HEK293 (cell line): ENCODE results near the gene CENPS.

Experiments
- CTCF ChIA-PET: fragments of 350-600 bp; formaldehyde crosslinking; extraction: SDS; loops from one replicate; lab custom pipeline; 2021; ENCODE audit warnings: antibody characterized with exemption; lab: Yijun Ruan, JAX
- POLR2A ChIA-PET: fragments of 300-600 bp; formaldehyde crosslinking; extraction: SDS; loops from one replicate; lab custom pipeline; 2020; ENCODE audit warnings: antibody characterized with exemption, inconsistent platforms; lab: Yijun Ruan, JAX
- H3K27ac ChIP-seq: fragments of 200-500 bp; sonication (Bioruptor generic); 2 replicates; pipeline ENCODE4 v1.5.1; 2014; ENCODE audit warnings: low read depth, low read length, control low read depth, inconsistent platforms; ENCODE audit errors: extremely low read depth
- H3K36me3 ChIP-seq, 2 experiments: fragments of 200-500 bp in 1 of 2; sonication (Bioruptor generic) in 1 of 2; 1 replicate in 1 of 2; 2 replicates in 1 of 2; pipeline ENCODE4 v1.5.1; 2014 to 2017; ENCODE audit warnings: inconsistent platforms in 2 of 2, low read length in 2 of 2; ENCODE audit not compliant: control insufficient read depth in 2 of 2, insufficient read depth in 1 of 2
- H3K4me1 ChIP-seq: fragments of 200-500 bp; sonication (Bioruptor generic); 2 replicates; pipeline ENCODE4 v1.5.1; 2014; ENCODE audit warnings: mild to moderate bottlenecking, low read length, inconsistent platforms; ENCODE audit not compliant: control insufficient read depth, insufficient read depth
- H3K4me3 ChIP-seq: 2 replicates; pipeline ENCODE4 v1.5.1; 2011; ENCODE audit warnings: low read depth, mild to moderate bottlenecking, control low read depth, low read length, moderate library complexity
- H3K9me3 ChIP-seq: fragments of 200-500 bp; sonication (Bioruptor generic); 2 replicates; pipeline ENCODE4 v1.5.1; 2014; ENCODE audit warnings: low read depth, low read length, inconsistent platforms; ENCODE audit not compliant: control insufficient read depth, insufficient read depth
- BCL11B ChIP-seq: fragments of 450-650 bp; formaldehyde crosslinking; IDR thresholded peaks from 2 replicates; pipeline ENCODE4 v1.5.1; 2016; ENCODE audit warnings: low read depth, missing biosample characterization, missing genetic modification characterization
- HOXD13 ChIP-seq: sonication (generic); formaldehyde crosslinking; IDR thresholded peaks from 2 replicates; pipeline ENCODE4 v1.8.0; 2022; ENCODE audit warnings: missing genetic modification reagents, borderline replicate concordance
- OSR2 ChIP-seq: fragments of 450-650 bp; formaldehyde crosslinking; IDR thresholded peaks from 2 replicates; pipeline ENCODE4 v1.5.1; 2016; ENCODE audit warnings: missing biosample characterization, missing genetic modification characterization
- OVOL3 ChIP-seq: fragments of 450-650 bp; formaldehyde crosslinking; IDR thresholded peaks from 2 replicates; pipeline ENCODE4 v1.5.1; 2016; ENCODE audit warnings: missing biosample characterization, missing genetic modification characterization
- SALL2 ChIP-seq: fragments of 450-650 bp; formaldehyde crosslinking; IDR thresholded peaks from 2 replicates; pipeline ENCODE4 v1.5.0; 2017; ENCODE audit warnings: missing biosample characterization, mild to moderate bottlenecking, missing genetic modification characterization, borderline replicate concordance
- SCRT2 ChIP-seq: fragments of 450-650 bp; formaldehyde crosslinking; IDR thresholded peaks from 2 replicates; pipeline ENCODE4 v1.5.1; 2016; ENCODE audit warnings: missing biosample characterization, missing genetic modification characterization
- ZBTB11 ChIP-seq: fragments of 450-650 bp; formaldehyde crosslinking; conservative IDR thresholded peaks from 2 replicates; pipeline ENCODE4 v1.5.1; 2016; ENCODE audit warnings: low read depth, missing biosample characterization, missing genetic modification characterization
- ZBTB17 ChIP-seq: fragments of 450-650 bp; formaldehyde crosslinking; IDR thresholded peaks from 2 replicates; pipeline ENCODE4 v1.5.1; 2016; ENCODE audit warnings: missing biosample characterization, missing genetic modification characterization
- ZBTB7A ChIP-seq: fragments of 450-650 bp; formaldehyde crosslinking; IDR thresholded peaks from 2 replicates; pipeline ENCODE4 v1.5.1; 2016; ENCODE audit warnings: low read depth, missing biosample characterization, missing genetic modification characterization
- ZNF146 ChIP-seq: fragments of 450-650 bp; formaldehyde crosslinking; IDR thresholded peaks from 2 replicates; pipeline ENCODE4 v1.5.1; 2016; ENCODE audit warnings: missing biosample characterization, missing genetic modification characterization
- ZNF2 ChIP-seq: fragments of 450-650 bp; formaldehyde crosslinking; IDR thresholded peaks from 2 replicates; pipeline ENCODE4 v1.5.1; 2016; ENCODE audit warnings: missing biosample characterization, missing genetic modification characterization
- ZNF221 ChIP-seq: fragments of 450-650 bp; formaldehyde crosslinking; IDR thresholded peaks from 2 replicates; pipeline ENCODE4 v1.5.1; 2017; ENCODE audit warnings: missing biosample characterization, missing genetic modification characterization, borderline replicate concordance
- ZNF223 ChIP-seq: fragments of 450-650 bp; formaldehyde crosslinking; IDR thresholded peaks from 2 replicates; pipeline ENCODE4 v1.5.1; 2016; ENCODE audit warnings: missing biosample characterization, missing genetic modification characterization
- ZNF24 ChIP-seq: fragments of 450-650 bp; formaldehyde crosslinking; IDR thresholded peaks from 2 replicates; pipeline ENCODE4 v1.5.1; 2016; ENCODE audit warnings: missing biosample characterization, missing genetic modification characterization
- ZNF274 ChIP-seq, 2 experiments: fragments of 200-500 bp in 1 of 2; fragments of 450-650 bp in 1 of 2; sonication (Bioruptor generic) in 1 of 2; formaldehyde crosslinking in 1 of 2; IDR thresholded peaks; 2 replicates each; pipeline versions ENCODE4 v1.5.1 to v1.6.1; 2014 to 2016; ENCODE audit warnings: borderline replicate concordance in 1 of 2, inconsistent platforms in 1 of 2, low read length in 1 of 2, missing biosample characterization in 1 of 2, missing genetic modification characterization in 1 of 2
- ZNF391 ChIP-seq: fragments of 450-650 bp; formaldehyde crosslinking; IDR thresholded peaks from 2 replicates; pipeline ENCODE4 v1.5.1; 2016; ENCODE audit warnings: low read depth, missing biosample characterization, missing genetic modification characterization, borderline replicate concordance
- ZNF549 ChIP-seq: fragments of 450-650 bp; IDR thresholded peaks from 2 replicates; pipeline ENCODE4 v1.5.1; 2018; ENCODE audit warnings: missing biosample characterization, missing genetic modification characterization, mild to moderate bottlenecking, inconsistent platforms, moderate library complexity
- ZNF560 ChIP-seq: fragments of 450-650 bp; formaldehyde crosslinking; IDR thresholded peaks from 2 replicates; pipeline ENCODE4 v1.5.1; 2017; ENCODE audit warnings: missing biosample characterization, missing genetic modification characterization, borderline replicate concordance
- ZNF571 ChIP-seq: fragments of 450-650 bp; formaldehyde crosslinking; IDR thresholded peaks from 2 replicates; pipeline ENCODE4 v1.5.0; 2017; ENCODE audit warnings: missing biosample characterization, missing genetic modification characterization
- ZNF585B ChIP-seq: fragments of 450-650 bp; formaldehyde crosslinking; IDR thresholded peaks from 2 replicates; pipeline ENCODE4 v1.5.1; 2016; ENCODE audit warnings: missing biosample characterization, missing genetic modification characterization
- ZNF600 ChIP-seq: fragments of 450-650 bp; formaldehyde crosslinking; IDR thresholded peaks from 2 replicates; pipeline ENCODE4 v1.5.1; 2016; ENCODE audit warnings: missing biosample characterization, missing genetic modification characterization
- ZNF639 ChIP-seq: fragments of 450-650 bp; formaldehyde crosslinking; IDR thresholded peaks from 2 replicates; pipeline ENCODE4 v1.5.1; 2016; ENCODE audit warnings: missing biosample characterization, missing genetic modification characterization
- ZNF645 ChIP-seq: fragments of 450-650 bp; formaldehyde crosslinking; IDR thresholded peaks from 2 replicates; pipeline ENCODE4; 2016; ENCODE audit warnings: missing biosample characterization, missing genetic modification characterization
- ZNF692 ChIP-seq: fragments of 450-650 bp; formaldehyde crosslinking; IDR thresholded peaks from 2 replicates; pipeline ENCODE4 v1.5.1; 2016; ENCODE audit warnings: missing biosample characterization, missing genetic modification characterization
- ZNF76 ChIP-seq: fragments of 450-650 bp; formaldehyde crosslinking; IDR thresholded peaks from 2 replicates; pipeline ENCODE4; 2016; ENCODE audit warnings: low read depth, missing biosample characterization, missing genetic modification characterization, borderline replicate concordance
- ZNF768 ChIP-seq: fragments of 450-650 bp; formaldehyde crosslinking; IDR thresholded peaks from 2 replicates; pipeline ENCODE4 v1.5.1; 2018; ENCODE audit warnings: missing biosample characterization, mild to moderate bottlenecking, missing genetic modification characterization
- ZSCAN5A ChIP-seq: fragments of 450-650 bp; formaldehyde crosslinking; IDR thresholded peaks from 2 replicates; pipeline ENCODE4 v1.5.1; 2016; ENCODE audit warnings: missing biosample characterization, missing genetic modification characterization

CENPS gene

GRCh38 chr1:10474613-10475507 is 44.6 kb downstream of the CENPS start, which contains the start of gene PEX14:
Gene PEX14 (plus strand): TSS chr1:10474950. CDS start chr1:10474967, 17 bp downstream.
- ChIA-PET CTCF (interaction anchor here (0.6 to 1.0 kb wide), 2 partner anchors 45 to 1169 kb away, joined by 3 read pairs; no protein-coding TSS in a partner anchor), POLR2A (interaction anchor here (0.5 to 0.6 kb wide), 2 partner anchors 12 to 76 kb away, joined by 3 read pairs; partner anchors contain the start of gene PGD)
- H3K9me3 ChIP-seq, result no peaks in the 10 kb centered on the region
- no peaks in the 10 kb centered on the region for H3K4me1 ChIP-seq
- peaks cover 0 to 13% of the 10 kb centered on the region in 2 experiments; a peak in 2 of 3 replicates for H3K36me3 ChIP-seq
- peak within 1 kb of the TSS; percentile 92 for H3K4me3 ChIP-seq
- peak within 1 kb of the TSS; percentile 68 for H3K27ac ChIP-seq
- peak; percentile 82 for TF ChIP-seq SCRT2 (tag by site-specific recombination)
- 0 out of 2 replicates have a peak, but pooled peaks have one; percentile 65 for TF ChIP-seq ZBTB7A (tag by site-specific recombination)
- no peak for TF ChIP-seq SALL2 (tag by site-specific recombination)
- peak; percentile 74; the same call in 1 of the 2 replicates for TF ChIP-seq ZNF639
- TF ChIP-seq HOXD13 (CRISPR knock-in tag), result no peak
- peak; percentile 92 for TF ChIP-seq ZNF76
- no peak for TF ChIP-seq ZNF221 (tag by site-specific recombination)
- no peak for TF ChIP-seq ZNF146
- TF ChIP-seq OSR2 (tag by site-specific recombination), result no peak
- no peak for TF ChIP-seq ZNF274 (IDR thresholded peaks at IDR 0.05; ENCODE audit: low read length)
- no peak for TF ChIP-seq ZNF274 (tag by site-specific recombination; IDR thresholded peaks at IDR 0.05; ENCODE audit: borderline replicate concordance)
- no peak; the same call in 1 of the 2 replicates for TF ChIP-seq ZBTB11
- no peak for TF ChIP-seq ZSCAN5A (tag by site-specific recombination)
- peak; percentile 19; the same call in 1 of the 2 replicates for TF ChIP-seq ZNF391 (tag by site-specific recombination)
- TF ChIP-seq ZNF692 (tag by site-specific recombination), result 0 out of 2 replicates have a peak, but pooled peaks have one; percentile 32
- TF ChIP-seq OVOL3 (tag by site-specific recombination), result no peak
- TF ChIP-seq ZNF560 (tag by site-specific recombination), result no peak
- peak; percentile 97 for TF ChIP-seq ZBTB17 (tag by site-specific recombination)
- TF ChIP-seq ZNF2 (tag by site-specific recombination), result 0 out of 2 replicates have a peak, but pooled peaks have one; percentile 20
- no peak for TF ChIP-seq ZNF549 (tag by site-specific recombination)
- TF ChIP-seq ZNF768 (tag by site-specific recombination), result no peak
- no peak for TF ChIP-seq BCL11B (tag by site-specific recombination)
- 0 out of 2 replicates have a peak, but pooled peaks have one; percentile 5 for TF ChIP-seq ZNF600 (tag by site-specific recombination)
- no peak for TF ChIP-seq ZNF585B (tag by site-specific recombination)
- no peak for TF ChIP-seq ZNF645 (tag by site-specific recombination)
- TF ChIP-seq ZNF571 (tag by site-specific recombination), result no peak
- no peak for TF ChIP-seq ZNF24 (tag by site-specific recombination)
- peak; percentile 94 for TF ChIP-seq ZNF223 (tag by site-specific recombination)
